Right renal cortex interstitium (tissue), 3 donors: ENCODE results near the gene DYNLRB1. TPM values are rescaled to one million over a fixed set of nuclear protein-coding genes. Genes with fewer than 3 reads are reported as not detected.

Source experiments
- DNase-seq, 3 donors: peaks; one replicate each; pipeline ENCODE4 v3.0.0-alpha.2; 2013; ENCODE audit warnings: low read depth in 3 of 3, low spot score in 2 of 3
- polyA plus RNA-seq, 3 donors: library from polyadenylated mRNA; unstranded; fragments of 120-200 nt; gene quantifications; one replicate each; pipeline ENCODE4 v1.2.1, GENCODE V29; 2013; ENCODE audit not compliant: insufficient read length in 3 of 3

DYNLRB1 gene
- polyA plus RNA-seq, 3 donors, result 203 to 241 (median 224) TPM

GRCh38 chr20:34532320-34532719 lies 16.1 kb downstream of the DYNLRB1 start:
- no peak for DNase-seq

GRCh38 chr20:34532756-34533155 lies 16.5 kb downstream of the DYNLRB1 start:
- DNase-seq, result no peak

- DNase-seq, result no peak
These were observed 18.4 kb downstream of the DYNLRB1 start for GRCh38 chr20:34534391-34535165.

GRCh38 chr20:34535301-34535840 lies 19.1 kb downstream of the DYNLRB1 start:
- no peak for DNase-seq

- no peak for DNase-seq
These were observed 19.6 kb downstream of the DYNLRB1 start for GRCh38 chr20:34535857-34536256.

GRCh38 chr20:34536798-34537394 lies 20.7 kb downstream of the DYNLRB1 start:
- no peak for DNase-seq

GRCh38 chr20:34537651-34538050 lies 21.4 kb downstream of the DYNLRB1 start:
- DNase-seq, result no peak

GRCh38 chr20:34538671-34539123 lies 22.5 kb downstream of the DYNLRB1 start:
- no peak for DNase-seq

GRCh38 chr20:34539756-34540155 lies 23.5 kb downstream of the DYNLRB1 start:
- no peak for DNase-seq

GRCh38 chr20:34540596-34541263 lies 24.5 kb downstream of the DYNLRB1 start:
- no peak for DNase-seq

- DNase-seq, result no peak
These were observed 25.2 kb downstream of the DYNLRB1 start for GRCh38 chr20:34541264-34541901.

- DNase-seq, result no peak
These were observed 25.7 kb downstream of the DYNLRB1 start for GRCh38 chr20:34541917-34542316.

GRCh38 chr20:34542439-34542838 lies 26.2 kb downstream of the DYNLRB1 start:
- DNase-seq, result no peak

GRCh38 chr20:34543463-34544056 lies 27.3 kb downstream of the DYNLRB1 start:
- no peak for DNase-seq

GRCh38 chr20:34544109-34544796 lies 28.0 kb downstream of the DYNLRB1 start:
- no peak for DNase-seq

GRCh38 chr20:34546751-34547181 lies 30.5 kb downstream of the DYNLRB1 start:
- DNase-seq, result no peak

GRCh38 chr20:34547844-34548613 lies 31.8 kb downstream of the DYNLRB1 start:
- DNase-seq, result no peak

GRCh38 chr20:34549291-34549928 lies 33.2 kb downstream of the DYNLRB1 start:
- DNase-seq, result peak in 2 of 3 donors; percentile 41 to 49

- DNase-seq, result no peak
These were observed 33.7 kb downstream of the DYNLRB1 start for GRCh38 chr20:34549929-34550305.
